GM13977 (cell line): ENCODE data around the gene STYXL1.

Experiments used
- DNase-seq: peaks from one replicate; pipeline ENCODE4 v3.0.0; 2012; ENCODE audit warnings: low spot score
- in situ Hi-C: fragments of 300-500 bp; cut with MboI; formaldehyde crosslinking; loops from one replicate; pipeline ENCODE4 v1.12.0; 2022; ENCODE audit warnings: low sequenced_read_pairs, low pct_unique_long_range_greater_than_20kb, mixed read lengths, inconsistent platforms; ENCODE audit not compliant: unreplicated experiment
- TF ChIP-seq, protein P1 (sequence below): IDR thresholded peaks from 2 replicates; pipeline ENCODE4 v1.5.1; 2012; ENCODE audit warnings: mild to moderate bottlenecking, control low read depth; ENCODE audit not compliant: insufficient read depth; ENCODE audit errors: extremely low read depth, missing control alignments

STYXL1 gene

DNA sequence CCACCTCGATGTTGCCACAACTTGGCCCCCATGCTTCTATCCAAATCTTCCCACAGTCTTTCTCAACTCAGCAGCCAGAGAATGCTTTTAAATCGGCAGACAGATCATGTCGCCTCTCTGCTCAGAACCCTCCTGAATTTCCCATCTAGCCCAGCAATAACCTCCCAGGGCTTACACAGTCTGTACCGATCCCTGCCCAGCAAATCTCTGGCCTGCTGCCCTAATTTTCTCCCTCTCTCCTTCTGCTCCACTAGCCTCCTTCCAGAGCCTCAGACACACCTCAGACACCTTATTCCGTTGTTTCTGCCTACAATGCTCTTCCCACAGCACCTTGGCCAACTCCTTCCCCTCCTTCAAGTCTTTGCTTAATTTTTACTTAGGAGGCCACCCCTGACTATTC lies 32.4 kb upstream of the STYXL1 start:
- in situ Hi-C loops: no loop called here
- TF ChIP-seq, protein P1, sequence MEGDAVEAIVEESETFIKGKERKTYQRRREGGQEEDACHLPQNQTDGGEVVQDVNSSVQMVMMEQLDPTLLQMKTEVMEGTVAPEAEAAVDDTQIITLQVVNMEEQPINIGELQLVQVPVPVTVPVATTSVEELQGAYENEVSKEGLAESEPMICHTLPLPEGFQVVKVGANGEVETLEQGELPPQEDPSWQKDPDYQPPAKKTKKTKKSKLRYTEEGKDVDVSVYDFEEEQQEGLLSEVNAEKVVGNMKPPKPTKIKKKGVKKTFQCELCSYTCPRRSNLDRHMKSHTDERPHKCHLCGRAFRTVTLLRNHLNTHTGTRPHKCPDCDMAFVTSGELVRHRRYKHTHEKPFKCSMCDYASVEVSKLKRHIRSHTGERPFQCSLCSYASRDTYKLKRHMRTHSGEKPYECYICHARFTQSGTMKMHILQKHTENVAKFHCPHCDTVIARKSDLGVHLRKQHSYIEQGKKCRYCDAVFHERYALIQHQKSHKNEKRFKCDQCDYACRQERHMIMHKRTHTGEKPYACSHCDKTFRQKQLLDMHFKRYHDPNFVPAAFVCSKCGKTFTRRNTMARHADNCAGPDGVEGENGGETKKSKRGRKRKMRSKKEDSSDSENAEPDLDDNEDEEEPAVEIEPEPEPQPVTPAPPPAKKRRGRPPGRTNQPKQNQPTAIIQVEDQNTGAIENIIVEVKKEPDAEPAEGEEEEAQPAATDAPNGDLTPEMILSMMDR: no peak
- DNase-seq: no peak

DNA sequence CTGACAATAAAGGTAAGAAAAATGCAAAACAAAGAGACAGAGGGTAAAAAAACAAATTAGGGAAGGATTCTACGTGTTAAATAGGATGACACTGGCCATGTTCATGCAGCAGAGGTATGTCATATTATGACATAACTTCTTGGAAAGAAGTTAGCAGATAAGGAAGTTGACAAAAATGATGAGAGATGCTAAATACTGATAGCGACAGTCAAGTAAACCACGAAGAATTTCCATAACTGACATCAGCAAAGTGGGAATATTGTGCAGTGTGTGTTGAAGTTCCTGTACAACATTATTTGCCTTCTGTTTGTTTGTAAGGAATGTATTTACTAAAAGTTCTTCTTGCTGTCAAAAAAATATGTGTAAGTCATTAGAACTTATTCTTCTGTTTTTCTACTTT lies 29.6 kb upstream of the STYXL1 start:
- TF ChIP-seq, protein P1: no peak
- in situ Hi-C loops: no loop called here
- no peak for DNase-seq

DNA sequence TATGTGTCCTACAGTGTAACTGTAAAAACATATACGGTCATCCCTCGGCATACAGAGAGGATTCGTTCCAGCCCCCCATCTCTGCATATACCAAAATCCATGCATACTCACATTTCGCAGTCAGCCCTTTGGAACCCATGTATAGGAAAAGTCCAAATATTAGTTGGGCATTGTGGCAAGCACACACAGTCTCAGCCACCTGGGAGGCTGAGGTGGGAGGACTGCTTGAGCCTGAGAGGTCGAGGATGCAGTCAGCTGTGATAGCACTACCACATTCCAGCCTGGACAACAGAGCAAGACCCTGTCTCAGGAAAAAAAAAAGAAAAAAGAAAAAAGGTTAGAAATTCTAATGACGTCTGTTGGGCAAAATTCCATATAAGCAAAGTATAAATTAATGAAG lies 29.2 kb upstream of the STYXL1 start:
- DNase-seq: no peak
- in situ Hi-C loops: no loop called here
- TF ChIP-seq, protein P1: no peak

DNA sequence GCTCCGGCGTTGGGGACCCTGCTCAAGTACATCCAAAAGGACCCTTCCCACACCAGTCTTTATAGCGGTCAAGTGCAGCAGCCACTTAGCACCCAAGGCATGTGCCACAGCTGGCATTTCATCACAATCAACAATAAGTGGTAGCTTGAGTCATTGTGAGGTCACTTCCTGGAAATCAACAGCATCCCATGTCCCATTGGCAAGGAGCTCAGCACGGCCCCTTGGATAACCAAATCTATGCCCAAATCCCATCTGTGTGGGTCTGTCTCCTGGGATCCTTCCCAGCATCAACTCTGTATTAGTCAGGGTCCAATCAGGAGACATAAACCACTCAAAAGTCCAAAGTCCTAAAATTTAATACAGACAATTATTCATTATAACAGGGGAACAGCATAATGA lies 27.2 kb upstream of the STYXL1 start:
- no peak for DNase-seq
- TF ChIP-seq, protein P1: no peak
- in situ Hi-C loops: no loop called here

DNA sequence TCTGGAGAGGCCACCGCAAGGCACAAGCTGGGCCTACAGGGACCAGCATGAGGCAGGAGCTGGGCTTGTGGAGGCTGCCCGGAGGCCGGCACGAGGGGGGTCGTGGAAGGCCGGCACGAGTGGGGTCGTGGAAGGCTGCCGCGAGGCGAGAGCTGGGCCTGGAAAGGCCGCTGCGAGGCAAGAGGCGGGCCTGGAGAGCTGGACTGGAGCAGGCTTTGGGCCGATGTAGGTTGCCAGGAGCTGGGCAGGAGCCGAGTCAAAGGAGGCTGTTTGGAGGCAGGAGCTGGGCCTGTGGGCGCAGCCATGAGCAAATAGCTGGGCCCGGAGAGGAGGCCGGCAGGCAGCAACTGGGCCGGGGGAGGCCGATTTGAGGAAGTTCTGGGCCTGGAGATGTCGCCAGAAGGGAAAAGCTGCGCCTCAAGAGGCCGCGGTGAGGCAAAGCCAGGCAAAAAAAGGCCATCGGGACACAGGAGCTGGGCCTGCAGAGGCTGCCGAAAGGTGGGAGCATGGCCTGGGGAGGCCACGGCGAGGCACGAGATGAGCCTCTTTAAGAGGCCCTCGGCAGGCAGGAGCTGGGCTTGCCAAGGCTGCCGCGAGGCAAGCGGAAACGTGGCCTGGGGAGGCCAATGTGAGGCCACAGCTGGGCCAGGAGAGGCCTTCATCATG lies 26.6 kb upstream of the STYXL1 start:
- in situ Hi-C loops: no loop called here
- DNase-seq: no peak
- TF ChIP-seq, protein P1: no peak

DNA sequence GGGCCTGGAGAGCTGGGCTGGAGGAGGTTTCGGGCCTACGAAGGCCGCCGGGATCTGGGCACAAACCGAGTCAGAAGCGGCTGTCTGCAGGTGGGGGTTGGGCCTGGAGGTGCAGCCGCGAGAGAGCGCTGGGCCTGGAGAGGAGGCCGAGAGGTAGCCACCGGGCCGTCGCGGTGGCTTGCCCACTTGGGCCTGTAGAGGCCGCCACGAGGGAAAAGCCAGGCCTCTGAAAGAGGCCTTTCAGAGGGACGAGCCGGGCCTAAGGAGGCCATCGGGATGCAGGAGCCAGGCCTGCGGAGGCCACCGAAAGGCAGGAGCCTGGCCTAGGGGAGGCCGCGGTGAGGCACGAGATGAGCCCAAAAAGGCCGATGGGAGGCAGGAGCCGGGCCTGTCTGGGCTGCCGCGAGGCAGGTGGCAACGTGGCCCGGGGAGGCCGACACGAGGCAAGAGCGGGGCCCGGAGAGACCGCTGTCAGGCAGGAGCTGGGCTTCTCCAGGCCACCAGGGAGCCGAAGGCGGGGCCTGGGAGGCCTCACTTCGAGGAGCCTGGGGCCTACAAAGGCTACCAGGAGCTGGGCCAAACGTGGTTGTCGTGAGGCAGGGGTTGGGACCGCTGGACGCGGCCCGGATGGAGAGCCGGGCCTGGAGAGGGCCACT lies 25.7 kb upstream of the STYXL1 start:
- no peak for DNase-seq
- TF ChIP-seq, protein P1: no peak
- in situ Hi-C loops: no loop called here
